Endometrial microvascular endothelial cells (primary cell): Measurements from ENCODE around the gene ZSCAN22. TPM values are rescaled to one million over a fixed set of nuclear protein-coding genes. Genes with fewer than 3 reads are reported as not detected.

ENCODE experiments used
- in situ Hi-C: cut with HindIII; loops from 2 replicates; pipeline ENCODE4 v1.10.0; 2017; ENCODE audit warnings: low sequenced_read_pairs, low pct_unique_long_range_greater_than_20kb; ENCODE audit errors: inconsistent ontology term
- total RNA-seq: library from RNA; depleted of rRNA; stranded (reverse); fragments of >200 nt; gene quantifications from one replicate; pipeline ENCODE4 v1.2.3, GENCODE V29; 2015; ENCODE audit errors: inconsistent ontology term

The ZSCAN22 gene
- total RNA-seq, 1 donor from 2014 or later = 1.3 TPM

GRCh38 chr19:58387338-58388174 is 60.8 kb downstream of the ZSCAN22 start:
- in situ Hi-C loops = no loop called here

- in situ Hi-C loops = no loop called here
Measured at GRCh38 chr19:58388175-58388526, 61.4 kb downstream of the ZSCAN22 start.

Other genes starting within 250 kb of the ZSCAN22 start
- 4.8 TPM for gene ZSCAN18, start 228.8 kb upstream of the ZSCAN22 start, total RNA-seq
- gene ZNF329, start 176.2 kb upstream of the ZSCAN22 start, total RNA-seq = 7.2 TPM
- gene ZNF274, start 143.9 kb upstream of the ZSCAN22 start, total RNA-seq = 13.9 TPM
- 59.2 TPM for gene ZNF544, start 98.1 kb upstream of the ZSCAN22 start, total RNA-seq
- gene ZNF8, start 48.0 kb upstream of the ZSCAN22 start, total RNA-seq = 2.9 TPM
- gene ERVK3-1, start 21.6 kb upstream of the ZSCAN22 start, total RNA-seq = 44.8 TPM
- gene A1BG, start 26.5 kb downstream of the ZSCAN22 start, total RNA-seq = not detected
- gene ZNF497, start 35.8 kb downstream of the ZSCAN22 start, total RNA-seq = 0.19 TPM
- 3.1 TPM for gene ZNF837, start 54.0 kb downstream of the ZSCAN22 start, total RNA-seq
- gene RPS5, start 60.3 kb downstream of the ZSCAN22 start, total RNA-seq = 2,433 TPM
- not detected for gene RNF225, start 68.7 kb downstream of the ZSCAN22 start, total RNA-seq
- gene ZNF584, start 81.7 kb downstream of the ZSCAN22 start, total RNA-seq = 2.6 TPM
- gene ZNF132, start 113.2 kb downstream of the ZSCAN22 start, total RNA-seq = 3.3 TPM
- gene ZNF324B, start 124.6 kb downstream of the ZSCAN22 start, total RNA-seq = 8.5 TPM
- gene ZNF324, start 140.1 kb downstream of the ZSCAN22 start, total RNA-seq = 7.5 TPM
- 7.4 TPM for gene ZNF446, start 149.4 kb downstream of the ZSCAN22 start, total RNA-seq
- gene SLC27A5, start 185.0 kb downstream of the ZSCAN22 start, total RNA-seq = 13.9 TPM
- 10.3 TPM for gene ZBTB45, start 192.8 kb downstream of the ZSCAN22 start, total RNA-seq
- gene TRIM28, start 217.1 kb downstream of the ZSCAN22 start, total RNA-seq = 420 TPM
- 67.3 TPM for gene CHMP2A, start 228.1 kb downstream of the ZSCAN22 start, total RNA-seq
- gene UBE2M, start 231.6 kb downstream of the ZSCAN22 start, total RNA-seq = 37.9 TPM
- 12.7 TPM for gene MZF1, start 246.3 kb downstream of the ZSCAN22 start, total RNA-seq